HG03196 (cell line): ENCODE data around the gene MAP10.

Source experiments
- ATAC-seq: cut with Tn5 transposase; IDR thresholded peaks from one replicate; pipeline ENCODE4 v1.9.1; 2021; ENCODE audit not compliant: unreplicated experiment

MAP10 gene

DNA sequence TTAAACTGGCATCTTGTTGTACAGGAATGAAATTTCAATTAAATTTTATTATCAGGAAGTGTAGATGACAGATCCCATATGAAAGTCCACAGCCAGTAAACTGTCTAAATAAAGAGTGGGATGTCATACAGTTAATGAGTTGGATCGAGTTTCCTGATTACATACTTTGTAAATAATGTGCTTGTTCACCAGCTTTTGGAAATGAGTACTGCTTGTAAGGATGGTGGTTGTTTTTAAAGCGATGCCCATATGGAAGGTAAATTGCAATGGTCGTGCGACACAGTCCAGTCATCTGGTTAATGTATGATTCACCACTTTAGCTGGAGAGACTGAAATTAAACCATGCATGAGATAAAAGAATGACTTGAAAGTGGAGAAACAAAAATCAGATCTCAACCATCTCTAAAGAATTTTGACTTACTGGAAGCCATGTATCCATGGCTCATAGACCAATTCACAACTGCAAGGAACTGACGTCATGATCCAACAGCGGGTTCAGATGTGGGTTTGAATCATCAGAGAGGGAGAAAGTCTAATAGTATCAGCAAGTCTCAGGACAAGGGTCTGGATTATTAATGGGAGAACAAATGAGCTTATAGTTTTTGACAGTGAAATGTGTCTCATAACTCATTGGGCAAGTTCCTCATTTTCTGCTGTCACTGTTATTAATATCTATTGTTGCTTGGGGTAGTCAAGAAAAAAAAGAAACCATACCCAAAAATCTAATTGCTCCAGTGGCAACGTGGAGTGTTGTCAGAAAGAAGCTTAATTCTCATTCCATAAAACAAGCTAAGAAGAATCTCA lies 49.0 kb downstream of the MAP10 start:
- no peak for ATAC-seq

DNA sequence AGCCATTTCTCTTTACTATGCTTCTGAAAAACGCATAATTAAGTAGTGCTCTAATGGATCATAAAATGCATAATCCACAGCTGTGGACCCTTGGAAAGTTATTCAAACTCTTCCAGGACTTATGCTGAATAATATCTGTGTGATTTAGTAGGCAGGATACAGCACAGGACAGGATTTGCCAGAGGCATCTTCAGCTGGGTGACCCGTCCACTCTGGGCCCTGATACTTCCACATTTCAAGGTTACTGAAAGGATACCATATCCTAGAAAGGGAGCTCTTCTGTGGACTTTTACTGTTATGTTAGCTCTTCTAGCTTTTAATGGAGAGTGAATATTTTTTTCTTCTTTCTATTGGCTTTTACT lies 49.6 kb downstream of the MAP10 start:
- no peak for ATAC-seq

DNA sequence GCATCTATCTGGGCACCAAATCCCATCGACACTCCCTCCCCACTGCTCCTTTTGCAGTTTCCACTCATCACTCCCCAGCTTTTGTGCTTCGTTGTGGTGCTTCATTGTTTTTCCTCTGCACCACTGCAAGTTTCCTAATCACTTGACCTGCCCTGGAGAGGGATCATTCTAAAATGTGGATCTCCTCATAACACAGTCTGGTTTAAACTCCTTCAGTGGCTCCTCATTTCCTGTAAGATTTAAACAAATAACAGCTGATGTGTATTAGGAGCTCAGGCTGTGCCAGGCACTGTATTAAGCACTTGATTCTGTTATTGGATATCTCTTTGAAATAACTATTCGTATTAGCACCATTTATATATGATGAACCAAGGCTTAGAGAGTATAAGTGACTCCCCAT lies 51.3 kb downstream of the MAP10 start:
- ATAC-seq, result no peak
